GM21447 (cell line): Measurements from ENCODE around the gene RSL24D1.
"Not testable (repeated sequence)": the region's sequence is repeated elsewhere in the genome, so short reads cannot be mapped to it uniquely, and the experiment has no call there.

Experiments
- ATAC-seq: cut with Tn5 transposase; IDR thresholded peaks from one replicate; pipeline ENCODE4 v1.9.1; 2021; ENCODE audit not compliant: unreplicated experiment

Gene RSL24D1

DNA sequence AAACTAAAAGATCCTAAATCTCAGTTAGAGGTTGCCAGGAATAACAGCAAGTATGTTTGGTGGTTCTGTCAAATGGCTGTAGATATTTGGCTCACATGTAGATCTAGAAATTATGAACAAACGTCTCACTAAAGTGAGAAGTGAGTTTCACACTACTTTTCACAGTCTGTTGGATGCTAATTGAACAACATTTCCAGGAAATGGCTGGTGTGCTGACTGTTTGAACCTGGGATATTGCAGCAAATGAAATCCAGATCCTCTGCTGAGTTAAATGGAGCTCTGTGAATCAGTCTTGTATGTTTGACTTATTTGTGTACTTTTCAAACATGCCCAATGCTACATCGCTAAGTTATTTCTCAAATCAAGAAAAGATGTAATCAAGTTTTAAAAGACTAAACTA, 21.3 kb upstream of the RSL24D1 start:
- ATAC-seq, result no peak

DNA sequence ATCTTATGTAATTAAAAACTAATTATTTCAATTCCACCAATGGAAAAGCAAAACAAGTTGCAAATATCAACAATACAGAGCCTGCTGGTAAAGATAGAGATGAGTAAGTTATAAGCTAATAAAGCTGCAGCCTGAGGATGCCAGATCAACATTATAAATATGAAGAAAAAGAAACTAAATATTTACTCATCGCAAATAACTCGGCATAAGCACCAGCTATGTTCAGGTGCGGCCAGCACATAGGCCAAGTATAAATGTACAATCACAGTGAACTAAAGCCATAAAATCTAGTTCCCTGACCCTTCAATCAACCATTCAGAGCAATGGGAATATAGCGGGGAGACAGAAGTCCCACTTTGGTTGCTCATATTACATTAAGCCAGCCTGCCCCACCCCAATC, 7.7 kb upstream of the RSL24D1 start:
- no peak for ATAC-seq

GRCh38 chr15:55202206-55202605, 5.5 kb upstream of the RSL24D1 start:
- no peak for ATAC-seq

DNA sequence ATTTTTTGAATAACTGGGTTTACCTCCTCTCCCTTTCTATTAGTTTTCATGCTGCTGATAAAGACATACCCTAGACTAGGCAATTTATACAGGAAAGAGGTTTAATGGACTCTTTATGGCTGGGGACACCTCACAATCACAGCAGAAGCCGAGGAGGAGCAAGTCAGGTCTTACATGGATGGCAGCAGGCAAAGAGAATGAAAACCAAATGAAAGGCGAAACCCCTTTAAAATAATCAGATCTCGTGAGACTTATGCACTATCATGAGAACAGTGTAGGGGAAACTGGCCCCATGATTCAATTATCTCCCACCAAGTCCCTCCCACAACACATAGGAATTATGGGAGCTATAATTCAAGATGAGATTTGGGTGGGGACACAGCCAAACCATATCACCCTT, 2.0 kb upstream of the RSL24D1 start:
- no peak for ATAC-seq

DNA sequence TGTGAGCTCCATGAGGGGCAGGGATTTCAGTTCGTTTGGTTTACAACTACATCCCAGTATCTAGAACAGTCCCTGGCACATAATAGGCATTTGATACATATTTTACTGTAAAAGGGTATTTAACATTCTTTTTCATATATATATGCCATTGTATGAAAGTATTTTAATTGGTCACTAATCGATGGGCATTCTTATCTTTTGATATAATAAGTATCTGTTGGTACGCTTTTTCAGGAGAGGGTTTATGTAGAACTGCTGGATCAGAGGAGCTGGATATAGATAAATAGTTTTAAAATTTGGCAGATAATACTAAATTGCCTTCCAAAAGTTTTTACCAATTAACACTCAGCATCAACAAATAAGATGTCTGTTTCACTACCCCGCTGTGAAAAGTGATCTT, 978 bp upstream of the RSL24D1 start:
- ATAC-seq, result no peak

DNA sequence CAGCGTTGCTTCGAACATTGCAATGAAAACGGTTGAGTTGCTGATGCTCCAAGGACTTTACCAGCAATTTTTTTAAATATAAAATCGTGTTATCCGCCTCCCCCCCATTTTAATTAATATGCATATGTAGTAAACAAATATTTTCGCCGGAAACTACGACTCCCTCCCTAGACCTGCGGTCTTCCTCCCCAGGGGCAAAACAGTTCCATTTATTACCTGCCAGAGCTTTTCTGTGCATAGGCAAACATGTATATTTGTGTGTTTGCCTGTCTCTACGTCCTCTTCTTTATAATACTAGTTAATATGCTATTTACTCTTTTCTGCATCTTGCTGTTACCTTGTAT, 593 bp upstream of the RSL24D1 start:
- peak; percentile 24 for ATAC-seq

GRCh38 chr15:55195996-55196395, 745 bp downstream of the RSL24D1 start:
- no peak for ATAC-seq

GRCh38 chr15:55194256-55194655, 2.5 kb downstream of the RSL24D1 start:
- no peak for ATAC-seq

DNA sequence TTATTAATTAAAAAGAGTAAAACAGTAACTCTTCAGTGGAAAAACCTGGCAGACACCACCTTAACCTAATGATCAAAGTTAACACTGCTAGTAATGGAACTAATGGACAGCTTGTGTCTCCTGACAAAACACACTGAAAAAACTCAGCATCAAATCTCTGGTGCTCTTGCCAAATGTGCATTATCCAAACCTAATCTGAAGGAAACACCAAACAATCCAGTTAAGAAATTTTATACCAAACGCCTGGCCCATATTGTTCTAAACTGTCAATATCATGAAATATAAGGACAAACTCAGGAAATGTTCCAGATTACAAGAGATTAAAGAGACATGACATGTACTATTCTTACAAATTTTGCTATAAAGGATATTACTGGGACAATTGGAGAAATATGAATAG, 10.4 kb downstream of the RSL24D1 start:
- no peak for ATAC-seq

- no peak for ATAC-seq
These were observed 13.1 kb downstream of the RSL24D1 start for GRCh38 chr15:55183679-55184078.

- no peak for ATAC-seq
These were observed 17.6 kb downstream of the RSL24D1 start for GRCh38 chr15:55179141-55179540.

GRCh38 chr15:55170361-55170760, 26.4 kb downstream of the RSL24D1 start:
- no peak for ATAC-seq

- peak; percentile 89 for ATAC-seq
These were observed 28.3 kb downstream of the RSL24D1 start for GRCh38 chr15:55168350-55168974.

DNA sequence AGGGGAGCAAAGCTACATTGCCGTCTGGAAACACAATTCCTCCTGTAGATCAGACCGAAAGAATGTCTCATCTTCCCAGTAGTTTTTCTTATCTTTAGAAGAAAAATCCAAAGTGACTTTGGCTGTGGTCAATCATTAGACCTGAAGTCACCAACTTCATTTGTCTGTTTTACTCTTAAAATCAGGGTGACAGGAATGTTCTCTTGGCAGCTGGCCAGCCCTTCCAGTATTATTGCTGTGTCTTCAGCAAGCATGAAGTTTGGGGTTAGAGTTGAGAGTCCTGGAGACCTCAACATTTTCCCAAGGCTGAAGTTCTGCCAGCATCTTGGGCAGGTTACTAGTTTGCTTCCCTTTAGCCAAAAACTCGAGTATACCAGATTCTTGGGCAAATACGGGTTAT, 32.5 kb downstream of the RSL24D1 start:
- no peak for ATAC-seq

DNA sequence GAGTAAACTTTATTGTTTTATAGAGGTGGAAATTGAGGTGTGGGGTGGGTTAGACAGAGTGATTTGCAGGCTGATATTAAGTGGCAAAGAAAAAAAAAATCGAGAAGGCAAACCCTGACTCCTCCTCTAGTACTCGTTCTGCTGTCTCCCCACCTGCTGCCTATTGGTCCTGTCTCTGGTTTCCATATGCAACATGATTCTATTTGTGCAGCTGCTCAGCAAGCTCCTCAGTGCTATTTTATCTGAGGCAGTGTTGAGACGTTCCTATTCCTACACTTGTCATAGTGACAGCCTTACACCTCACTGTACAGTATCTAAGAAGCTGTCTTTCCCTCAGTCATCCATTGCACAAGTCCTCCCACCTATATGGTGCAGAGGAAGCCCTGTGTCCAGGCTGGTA, 45.1 kb downstream of the RSL24D1 start:
- ATAC-seq, result no peak

DNA sequence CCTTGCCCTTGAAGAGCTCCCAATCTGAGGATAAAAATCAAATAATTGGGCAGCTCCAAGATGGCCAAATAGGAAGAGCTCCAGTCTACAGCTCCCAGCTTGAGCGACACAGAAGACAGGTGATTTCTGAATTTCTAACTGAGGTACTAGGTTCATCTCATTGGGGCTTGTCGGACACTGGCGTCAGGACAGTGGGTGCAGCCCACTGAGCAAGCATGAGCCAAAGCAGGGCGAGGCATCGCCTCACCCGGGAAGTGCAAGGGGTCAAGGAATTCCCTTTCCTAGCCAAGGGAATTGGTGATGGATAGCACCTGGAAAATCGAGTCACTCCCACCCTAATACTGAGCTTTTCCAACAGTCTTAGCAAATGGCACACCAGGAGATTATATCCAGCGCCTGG, 53.6 kb downstream of the RSL24D1 start:
- ATAC-seq, result not testable (repeated sequence)

DNA sequence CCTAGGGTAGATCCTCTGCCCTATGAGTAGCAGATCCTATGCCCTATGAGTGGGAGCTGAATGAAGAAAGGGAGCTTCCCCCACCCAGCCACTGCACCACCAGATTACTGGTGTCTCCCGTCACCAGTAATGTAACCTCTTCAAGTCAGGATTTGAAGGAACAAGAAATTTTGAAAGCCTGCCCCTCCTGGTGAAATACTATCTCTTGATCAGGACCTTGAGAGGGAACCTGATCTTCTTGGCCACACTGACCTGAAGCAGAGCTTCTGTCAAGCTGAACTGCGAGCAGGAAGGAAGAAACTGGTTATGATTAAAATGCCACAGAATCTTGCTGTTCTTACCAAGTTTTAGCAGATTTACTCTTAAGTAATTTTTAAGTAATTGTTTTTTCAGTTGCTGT, 62.8 kb downstream of the RSL24D1 start:
- no peak for ATAC-seq

DNA sequence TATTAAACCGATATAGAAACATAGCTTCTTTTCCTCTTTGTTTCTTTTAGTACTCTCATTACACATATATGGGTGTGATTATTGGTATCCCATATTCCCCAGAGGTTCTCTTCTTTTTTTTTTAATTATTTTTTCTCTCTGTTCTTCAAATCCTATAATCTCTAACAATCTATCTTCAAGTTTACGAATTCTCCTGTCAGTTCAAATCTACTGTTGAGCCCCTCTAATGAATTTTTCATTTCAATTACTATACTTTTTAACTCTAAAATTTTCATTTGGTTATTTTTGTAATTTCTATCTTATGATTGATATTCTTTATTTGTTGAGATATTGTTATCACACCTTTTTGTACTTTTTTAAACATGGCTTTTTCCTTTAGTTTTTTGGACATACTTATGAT, 64.1 kb downstream of the RSL24D1 start:
- ATAC-seq, result no peak
